VCaP (cell line): ENCODE measurements around the gene RMND5B.
"Not testable (repeated sequence)": the region's sequence is repeated elsewhere in the genome, so short reads cannot be mapped to it uniquely, and the experiment has no call there.

Source experiments
- H3K27ac ChIP-seq: fragments of 450-650 bp; 2 replicates; pipeline ENCODE4 v1.5.1; 2017
- TF ChIP-seq, protein P1 (sequence below): fragments of 450-650 bp; conservative IDR thresholded peaks from 2 replicates; pipeline ENCODE4 v1.5.1; 2017; ENCODE audit warnings: mild to moderate bottlenecking, moderate library complexity

RMND5B gene, protein sequence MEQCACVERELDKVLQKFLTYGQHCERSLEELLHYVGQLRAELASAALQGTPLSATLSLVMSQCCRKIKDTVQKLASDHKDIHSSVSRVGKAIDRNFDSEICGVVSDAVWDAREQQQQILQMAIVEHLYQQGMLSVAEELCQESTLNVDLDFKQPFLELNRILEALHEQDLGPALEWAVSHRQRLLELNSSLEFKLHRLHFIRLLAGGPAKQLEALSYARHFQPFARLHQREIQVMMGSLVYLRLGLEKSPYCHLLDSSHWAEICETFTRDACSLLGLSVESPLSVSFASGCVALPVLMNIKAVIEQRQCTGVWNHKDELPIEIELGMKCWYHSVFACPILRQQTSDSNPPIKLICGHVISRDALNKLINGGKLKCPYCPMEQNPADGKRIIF

DNA sequence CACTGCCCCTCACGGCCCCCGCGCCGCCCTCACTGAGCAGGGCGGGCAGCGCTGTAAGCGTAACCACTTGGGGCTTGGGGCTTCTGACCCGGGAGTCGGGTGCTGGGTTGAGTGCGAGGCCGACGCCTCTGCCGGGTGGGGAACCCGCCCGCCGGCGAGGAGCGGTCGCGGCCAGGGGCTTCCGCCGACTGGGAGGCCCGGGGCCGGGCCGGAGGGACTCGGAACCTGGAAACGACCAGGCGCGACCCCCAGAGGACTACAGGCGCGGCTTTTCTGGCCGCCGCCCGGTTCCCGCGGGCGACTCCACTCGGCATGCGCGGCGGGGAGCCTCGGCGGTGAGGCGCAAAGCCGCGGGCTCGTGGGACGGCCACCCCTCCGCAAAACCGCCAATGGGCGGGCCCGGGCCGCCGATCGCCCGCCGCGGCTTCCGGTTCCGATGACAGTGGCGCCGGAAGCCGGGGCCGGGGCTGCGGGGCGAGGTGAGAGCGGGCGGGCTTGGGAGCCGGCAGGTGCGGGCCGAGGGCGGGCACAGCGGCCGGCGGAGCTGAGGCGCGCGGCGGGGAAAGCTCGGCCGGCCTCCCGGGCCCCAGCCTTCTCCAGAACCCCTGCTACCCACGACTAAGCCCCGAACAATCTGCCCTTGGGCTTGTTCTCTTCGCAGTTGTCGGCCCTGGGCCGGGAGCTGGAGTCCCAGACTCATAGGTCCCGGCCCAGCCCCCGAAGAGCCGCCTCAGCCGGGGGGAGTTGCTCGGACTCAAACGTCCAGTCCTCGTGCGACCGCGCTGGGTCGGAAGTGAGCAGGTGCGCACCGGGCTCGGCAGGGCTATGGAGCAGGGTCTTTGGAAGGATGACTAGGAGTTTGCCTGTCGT, at the start of gene RMND5B:
Gene RMND5B (plus strand): TSS at position 439 of the 870 bp plus-strand sequence. CDS start 7,106 bp downstream, outside the sequence.
- peak within 1 kb of the TSS; percentile 98 for H3K27ac ChIP-seq
- TF ChIP-seq, protein P1, sequence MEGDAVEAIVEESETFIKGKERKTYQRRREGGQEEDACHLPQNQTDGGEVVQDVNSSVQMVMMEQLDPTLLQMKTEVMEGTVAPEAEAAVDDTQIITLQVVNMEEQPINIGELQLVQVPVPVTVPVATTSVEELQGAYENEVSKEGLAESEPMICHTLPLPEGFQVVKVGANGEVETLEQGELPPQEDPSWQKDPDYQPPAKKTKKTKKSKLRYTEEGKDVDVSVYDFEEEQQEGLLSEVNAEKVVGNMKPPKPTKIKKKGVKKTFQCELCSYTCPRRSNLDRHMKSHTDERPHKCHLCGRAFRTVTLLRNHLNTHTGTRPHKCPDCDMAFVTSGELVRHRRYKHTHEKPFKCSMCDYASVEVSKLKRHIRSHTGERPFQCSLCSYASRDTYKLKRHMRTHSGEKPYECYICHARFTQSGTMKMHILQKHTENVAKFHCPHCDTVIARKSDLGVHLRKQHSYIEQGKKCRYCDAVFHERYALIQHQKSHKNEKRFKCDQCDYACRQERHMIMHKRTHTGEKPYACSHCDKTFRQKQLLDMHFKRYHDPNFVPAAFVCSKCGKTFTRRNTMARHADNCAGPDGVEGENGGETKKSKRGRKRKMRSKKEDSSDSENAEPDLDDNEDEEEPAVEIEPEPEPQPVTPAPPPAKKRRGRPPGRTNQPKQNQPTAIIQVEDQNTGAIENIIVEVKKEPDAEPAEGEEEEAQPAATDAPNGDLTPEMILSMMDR: no peak

DNA sequence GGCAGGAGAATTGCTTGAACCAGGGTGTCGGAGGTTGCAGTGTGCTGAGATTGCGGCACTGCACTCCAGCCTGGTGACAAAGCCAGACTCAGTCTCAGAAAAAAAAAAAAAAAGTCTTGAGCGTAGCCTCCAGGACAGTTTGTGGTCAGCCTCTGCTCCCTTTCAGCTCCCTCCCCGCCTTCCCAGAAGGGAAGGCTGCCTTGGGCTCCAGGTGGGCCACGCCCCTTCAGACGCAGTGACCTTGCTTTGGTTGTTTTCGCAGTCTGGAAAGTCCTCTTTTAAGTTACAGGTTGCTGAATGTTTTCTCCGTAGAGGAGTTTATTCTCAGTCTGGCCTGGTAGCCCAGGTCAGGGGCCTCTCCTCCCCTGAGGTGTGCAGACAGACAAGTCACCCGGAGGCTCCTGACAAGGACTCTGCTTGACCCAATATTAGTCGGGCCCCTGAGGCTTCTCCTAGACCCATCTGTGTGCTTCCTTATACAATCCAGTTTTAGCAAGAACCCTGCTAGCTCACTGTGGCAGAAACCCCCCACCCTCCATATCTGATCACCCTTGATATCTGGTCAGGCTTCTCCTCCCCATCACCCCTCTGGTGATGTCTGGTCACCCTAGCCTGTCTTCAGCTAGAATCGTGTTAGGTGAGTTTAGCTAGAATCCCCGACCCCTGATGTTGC, 49.1 kb upstream of the RMND5B start:
- no peak overlapping the region for H3K27ac ChIP-seq
- TF ChIP-seq, protein P1: no peak

DNA sequence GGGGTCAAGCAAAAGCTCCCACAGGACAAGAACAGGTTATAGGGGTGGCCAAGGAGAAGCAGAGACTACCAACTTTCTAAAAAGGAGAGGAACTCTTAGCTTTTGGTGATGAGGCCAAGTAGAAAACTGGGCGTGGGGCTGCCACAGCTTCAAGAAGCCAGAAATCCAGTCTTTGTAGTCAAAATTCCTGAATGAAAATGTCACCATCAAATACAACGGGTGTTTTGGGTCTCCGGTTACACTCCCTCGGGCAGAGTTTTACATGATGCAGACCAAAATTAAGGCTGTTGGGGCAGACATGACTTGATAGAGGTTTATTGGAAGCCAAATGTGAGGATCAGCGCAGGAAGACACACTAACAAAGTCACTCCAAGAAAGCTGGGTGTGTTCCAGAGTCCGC, 46.9 kb upstream of the RMND5B start:
- TF ChIP-seq, protein P1: no peak
- no peak overlapping the region for H3K27ac ChIP-seq

DNA sequence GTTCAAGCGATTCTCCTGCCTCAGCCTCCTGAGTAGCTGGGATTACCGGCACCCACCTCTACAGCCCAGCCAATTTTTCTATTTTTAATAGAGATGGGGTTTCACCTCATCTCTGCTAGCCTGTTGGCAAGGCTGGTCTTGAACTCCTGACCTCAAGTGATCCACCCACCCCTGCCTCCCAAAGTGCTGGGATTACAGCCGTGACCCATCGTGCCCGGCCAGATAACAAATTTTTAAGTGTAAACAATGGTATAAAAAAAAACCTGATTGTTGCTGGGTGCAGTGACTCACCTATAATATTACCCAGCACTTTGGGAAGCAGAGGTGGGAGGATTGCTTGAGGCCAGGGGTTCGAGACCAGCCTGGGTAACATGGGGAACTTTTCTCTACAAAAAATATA, 45.5 kb upstream of the RMND5B start:
- TF ChIP-seq, protein P1: no peak
- H3K27ac ChIP-seq: no peak overlapping the region

DNA sequence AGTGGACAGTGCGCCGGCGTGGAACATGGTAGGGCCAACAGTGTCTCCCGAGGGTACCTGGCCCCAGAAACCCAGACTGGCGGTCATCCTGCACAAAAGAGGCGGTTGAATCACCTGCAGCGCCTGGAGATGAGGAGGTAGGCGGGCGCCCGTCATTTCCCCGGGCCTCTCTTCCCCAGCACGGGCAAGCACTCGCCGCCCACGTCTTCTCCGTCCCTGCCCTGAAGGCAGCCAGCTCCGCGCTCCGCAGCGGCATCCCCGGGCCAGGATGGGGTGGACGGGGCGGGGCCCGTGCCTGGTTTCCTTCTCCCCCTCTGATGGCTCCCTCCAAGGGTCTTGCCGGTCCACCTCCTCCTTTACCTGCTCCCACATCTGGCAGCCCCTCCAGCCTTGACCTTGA, 44.5 kb upstream of the RMND5B start:
- no peak overlapping the region for H3K27ac ChIP-seq
- TF ChIP-seq, protein P1: no peak

DNA sequence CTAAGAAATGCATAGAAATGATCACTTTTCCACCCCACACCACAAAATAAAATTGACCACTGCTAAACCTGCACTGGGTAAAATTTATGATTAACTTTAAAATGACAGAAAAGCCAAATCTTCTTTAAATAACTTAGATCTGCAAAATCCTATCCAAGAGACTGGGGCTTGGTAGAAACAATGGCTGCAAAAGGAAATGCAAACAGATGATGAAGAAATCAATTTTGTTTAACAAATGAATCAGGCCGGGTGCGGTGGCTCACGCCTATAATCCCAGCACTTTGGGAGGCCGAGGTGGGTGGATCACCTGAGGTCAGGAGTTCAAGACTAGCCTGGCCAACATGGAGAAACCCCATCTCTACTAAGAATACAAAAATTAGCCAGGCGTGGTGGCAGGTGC, 43.6 kb upstream of the RMND5B start:
- not testable (repeated sequence) for H3K27ac ChIP-seq

DNA sequence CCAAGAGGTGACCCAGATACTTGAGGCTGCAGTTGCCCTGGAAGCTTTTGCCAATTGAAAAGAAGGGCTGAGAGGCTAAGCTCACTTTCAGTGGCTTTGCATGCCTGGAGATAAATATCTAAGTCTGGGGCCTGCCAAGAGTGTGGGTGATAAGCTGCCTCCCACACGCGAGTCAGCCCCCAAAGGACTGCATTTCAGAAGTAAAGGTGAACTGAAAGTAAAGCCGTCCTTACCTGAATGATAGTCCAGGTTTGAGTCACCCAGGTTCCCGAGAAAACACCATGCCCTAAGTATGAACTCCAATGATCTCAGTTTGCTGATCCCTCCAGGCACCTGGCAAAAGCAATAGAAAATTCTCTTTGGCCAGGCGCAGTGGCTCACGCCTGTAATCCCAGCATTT, 40.0 kb upstream of the RMND5B start:
- TF ChIP-seq, protein P1: no peak
- H3K27ac ChIP-seq: no peak overlapping the region
